A204.1 (cell line): ENCODE measurements around the gene ANKRD13A.

Source experiments
- FAIRE-seq: peaks from 2 replicates; lab custom pipeline; 2012; peaks lifted over from hg19 to GRCh38; lab: Jason Lieb, UNC

Gene ANKRD13A

GRCh38 chr12:109998904-109999648 lies at the start of gene ANKRD13A:
Gene ANKRD13A, plus strand, starts transcription at chr12:109999430. Its CDS starts 259 bp downstream, at chr12:109999689.
- FAIRE-seq, result no peak

- FAIRE-seq, result no peak
These were observed 48.6 kb upstream of the ANKRD13A start for GRCh38 chr12:109950625-109951024.

GRCh38 chr12:109951136-109951535 lies 48.1 kb upstream of the ANKRD13A start:
- FAIRE-seq, result no peak

- FAIRE-seq, result no peak
These were observed 47.5 kb upstream of the ANKRD13A start for GRCh38 chr12:109951751-109952150.

GRCh38 chr12:109952160-109952858 lies 46.9 kb upstream of the ANKRD13A start:
- FAIRE-seq, result no peak

- no peak for FAIRE-seq
These were observed 46.4 kb upstream of the ANKRD13A start for GRCh38 chr12:109952873-109953272.

- FAIRE-seq, result no peak
These were observed 45.6 kb upstream of the ANKRD13A start for GRCh38 chr12:109953656-109954055.

- no peak for FAIRE-seq
These were observed 40.9 kb upstream of the ANKRD13A start for GRCh38 chr12:109958374-109958773.

- FAIRE-seq, result no peak
These were observed 39.7 kb upstream of the ANKRD13A start for GRCh38 chr12:109959411-109960093.

GRCh38 chr12:109961201-109961600 lies 38.0 kb upstream of the ANKRD13A start:
- FAIRE-seq, result no peak

- FAIRE-seq, result no peak
These were observed 37.6 kb upstream of the ANKRD13A start for GRCh38 chr12:109961612-109962011.

GRCh38 chr12:109962398-109962797 lies 36.8 kb upstream of the ANKRD13A start:
- FAIRE-seq, result no peak

GRCh38 chr12:109963330-109963729 lies 35.9 kb upstream of the ANKRD13A start:
- no peak for FAIRE-seq

- FAIRE-seq, result no peak
These were observed 35.3 kb upstream of the ANKRD13A start for GRCh38 chr12:109963743-109964429.

- FAIRE-seq, result no peak
These were observed 32.7 kb upstream of the ANKRD13A start for GRCh38 chr12:109966546-109966945.

- FAIRE-seq, result no peak
These were observed 31.7 kb upstream of the ANKRD13A start for GRCh38 chr12:109967383-109968031.

- no peak for FAIRE-seq
These were observed 31.2 kb upstream of the ANKRD13A start for GRCh38 chr12:109968032-109968420.

GRCh38 chr12:109968801-109969200 lies 30.4 kb upstream of the ANKRD13A start:
- FAIRE-seq, result no peak

- no peak for FAIRE-seq
These were observed 26.4 kb upstream of the ANKRD13A start for GRCh38 chr12:109972821-109973220.

GRCh38 chr12:109981311-109981710 lies 17.9 kb upstream of the ANKRD13A start:
- no peak for FAIRE-seq

- no peak for FAIRE-seq
These were observed 17.0 kb upstream of the ANKRD13A start for GRCh38 chr12:109982210-109982609.
